IMR-90 (cell line): Measurements from ENCODE around the gene CT45A10. TPM values are rescaled to one million over a fixed set of nuclear protein-coding genes. Genes with fewer than 3 reads are reported as not detected.
"Not testable (repeated sequence)": the region's sequence is repeated elsewhere in the genome, so short reads cannot be mapped to it uniquely, and the experiment has no call there.

Experiments used
- ATAC-seq: fragments of 200-7000 bp; cut with Tn5 transposase; 2 replicates; pipeline ENCODE4 v1.9.1; 2020; ENCODE audit warnings: low read depth, mild to moderate bottlenecking, moderate library complexity
- BruUV-seq: library from RNA; stranded (reverse); fragments of 400-500 nt; replicated peaks from 2 replicates; lab custom pipeline; 2021; lab: Mats Ljungman, UMichigan
- CTCF ChIA-PET: fragments of 300-600 bp; formaldehyde crosslinking; extraction: SDS; loops from one replicate; lab custom pipeline; 2021; ENCODE audit warnings: antibody characterized with exemption; lab: Yijun Ruan, JAX
- POLR2A ChIA-PET: fragments of 300-600 bp; sonication (Branson Sonifier 250); formaldehyde crosslinking; loops from one replicate; lab custom pipeline; 2022; ENCODE audit warnings: antibody characterized with exemption; ENCODE audit not compliant: unreplicated experiment; lab: Charles Lee
- DNase-seq: peaks from one replicate; pipeline ENCODE4 v3.0.0; 2013
- H2AFZ ChIP-seq: replicated peaks from 2 replicates; pipeline ENCODE3; 2013; ENCODE audit warnings: low read length, mild to moderate bottlenecking; ENCODE audit not compliant: poor library complexity
- H2AK5ac ChIP-seq: 2 replicates; pipeline ENCODE4 v1.6.1; 2013; ENCODE audit warnings: low read depth, low read length, inconsistent platforms
- H2AK9ac ChIP-seq: replicated peaks from 2 replicates; pipeline ENCODE3; 2013; ENCODE audit warnings: mild to moderate bottlenecking, low read depth, low read length, moderate library complexity; ENCODE audit not compliant: poor library complexity
- H2BK120ac ChIP-seq: 2 replicates; pipeline ENCODE4 v1.6.1; 2013; ENCODE audit warnings: low read depth, low read length, inconsistent platforms
- H2BK15ac ChIP-seq: 3 replicates; pipeline ENCODE4 v1.6.1; 2013; ENCODE audit warnings: low read depth, low read length, inconsistent platforms
- H2BK20ac ChIP-seq: 2 replicates; pipeline ENCODE4 v1.6.1; 2013; ENCODE audit warnings: low read depth, mild to moderate bottlenecking, inconsistent platforms, low read length, moderate library complexity
- H2BK5ac ChIP-seq: 2 replicates; pipeline ENCODE4 v1.6.1; 2013; ENCODE audit warnings: mild to moderate bottlenecking, low read depth, low read length, inconsistent platforms; ENCODE audit not compliant: poor library complexity, severe bottlenecking
- H3K14ac ChIP-seq: replicated peaks from 2 replicates; pipeline ENCODE4 v1.6.1; 2013; ENCODE audit warnings: low read depth, low read length, inconsistent platforms
- H3K18ac ChIP-seq: 2 replicates; pipeline ENCODE4 v1.6.1; 2013; ENCODE audit warnings: low read depth, low read length, control low read depth
- H3K23ac ChIP-seq: 2 replicates; pipeline ENCODE4 v1.6.1; 2013; ENCODE audit warnings: low read depth, low read length, inconsistent platforms
- H3K27ac ChIP-seq: 2 replicates; pipeline ENCODE4 v1.5.1; 2013; ENCODE audit warnings: mild to moderate bottlenecking, control low read depth, low read length; ENCODE audit not compliant: insufficient read depth
- H3K27me3 ChIP-seq: 2 replicates; pipeline ENCODE4 v1.6.1; 2013; ENCODE audit warnings: low read length; ENCODE audit not compliant: control insufficient read depth, insufficient read depth
- H3K36me3 ChIP-seq: 2 replicates; pipeline ENCODE4 v1.6.1; 2013; ENCODE audit warnings: low read length, mixed read lengths; ENCODE audit not compliant: control insufficient read depth, insufficient read depth
- H3K4ac ChIP-seq: 2 replicates; pipeline ENCODE4 v1.6.1; 2013; ENCODE audit warnings: low read depth, low read length, inconsistent platforms
- H3K4me1 ChIP-seq: 2 replicates; pipeline ENCODE4 v1.6.1; 2013; ENCODE audit warnings: low read length, mixed read lengths; ENCODE audit not compliant: control insufficient read depth, insufficient read depth
- H3K4me2 ChIP-seq: 2 replicates; pipeline ENCODE4 v1.6.1; 2013; ENCODE audit warnings: low read depth, mild to moderate bottlenecking, control low read depth, low read length, moderate library complexity
- H3K4me3 ChIP-seq: 2 replicates; pipeline ENCODE4 v1.5.1; 2013; ENCODE audit warnings: low read depth, mild to moderate bottlenecking, control low read depth, low read length, moderate library complexity; ENCODE audit not compliant: insufficient read depth
- H3K56ac ChIP-seq: 2 replicates; pipeline ENCODE4 v1.6.1; 2013; ENCODE audit warnings: low read length, inconsistent platforms; ENCODE audit not compliant: insufficient read depth; ENCODE audit errors: extremely low read depth
- H3K79me1 ChIP-seq, 2 experiments: 2 replicates each; pipeline ENCODE4 v1.6.1; 2013; ENCODE audit warnings: low read length in 2 of 2, inconsistent platforms in 1 of 2, low read depth in 1 of 2
- H3K9ac ChIP-seq: 2 replicates; pipeline ENCODE4 v1.6.1; 2013; ENCODE audit warnings: low read depth, low read length, control low read depth
- H3K9me1 ChIP-seq: 2 replicates; pipeline ENCODE4 v1.6.1; 2013; ENCODE audit warnings: low read length, inconsistent platforms; ENCODE audit not compliant: insufficient read depth
- H3K9me3 ChIP-seq: 2 replicates; pipeline ENCODE4 v1.6.1; 2013; ENCODE audit warnings: low read length; ENCODE audit not compliant: control insufficient read depth, insufficient read depth
- H4K20me1 ChIP-seq: 2 replicates; pipeline ENCODE4 v1.6.1; 2013; ENCODE audit warnings: low read length, inconsistent platforms; ENCODE audit not compliant: insufficient read depth
- H4K5ac ChIP-seq: 2 replicates; pipeline ENCODE4 v1.6.1; 2013; ENCODE audit warnings: mild to moderate bottlenecking, low read depth, low read length, control low read depth
- H4K8ac ChIP-seq, 2 experiments: 2 replicates each; pipeline ENCODE4 v1.6.1; 2013; ENCODE audit warnings: low read depth in 2 of 2, low read length in 2 of 2, control low read depth in 1 of 2, inconsistent platforms in 1 of 2
- H4K91ac ChIP-seq: 2 replicates; pipeline ENCODE4 v1.6.1; 2013; ENCODE audit warnings: low read depth, low read length, inconsistent platforms; ENCODE audit not compliant: insufficient read depth
- BHLHE40 ChIP-seq: fragments of 150-350 bp; IDR thresholded peaks from 2 replicates; pipeline ENCODE4 v1.6.1; 2016; ENCODE audit warnings: mild to moderate bottlenecking, low read depth, low read length
- RFX5 ChIP-seq: IDR thresholded peaks from 2 replicates; pipeline ENCODE4 v1.8.0; 2012; ENCODE audit warnings: low read depth, mild to moderate bottlenecking, low read length, moderate library complexity
- WGBS, 2 experiments: methylation state at CpG; one replicate each; pipeline versions ENCODE4 v1.1.5 to v1.1.7; 2013; ENCODE audit warnings: missing lambda C conversion rate in 2 of 2; ENCODE audit not compliant: insufficient read length in 1 of 2; ENCODE audit errors: extremely low coverage in 2 of 2; 5-methylcytosine and 5-hydroxymethylcytosine counted together
- dilution Hi-C: fragments of 300-500 bp; cut with HindIII; formaldehyde crosslinking; loops from one replicate; pipeline ENCODE4 v1.14.3; 2018; ENCODE audit warnings: low sequenced_read_pairs; ENCODE audit not compliant: unreplicated experiment
- in situ Hi-C: fragments of 300-500 bp; cut with MboI; formaldehyde crosslinking; loops from 3 replicates; pipeline ENCODE4 v1.14.3; 2019; ENCODE audit warnings: low sequenced_read_pairs, inconsistent platforms, mixed read lengths
- intact Hi-C: fragments of 100-400 bp; cut with micrococcal nuclease; formaldehyde crosslinking; loops from 2 replicates; pipeline ENCODE4 v1.10.0; 2022
- polyA plus RNA-seq, 3 experiments: library from polyadenylated mRNA; depleted of rRNA; stranded (reverse); fragments of >200 nt; gene quantifications; 2 replicates each; pipeline ENCODE4 v1.2.3, GENCODE V29; 2012; ENCODE audit warnings: low replicate concordance in 1 of 3
- total RNA-seq: library from RNA; depleted of rRNA; stranded (reverse); fragments of >200 nt; gene quantifications from 2 replicates; pipeline ENCODE4 v1.2.3, GENCODE V29; 2012
- TF ChIP-seq, protein P1 (sequence below): conservative IDR thresholded peaks from 2 replicates; pipeline ENCODE4 v1.5.1; 2012; ENCODE audit warnings: mild to moderate bottlenecking, low read depth, low read length, improper control_type of control experiment

The CT45A10 gene
- total and polyA plus RNA-seq, 2 of the 4 experiments (the other 2 are of a cell fraction), result not detected

DNA sequence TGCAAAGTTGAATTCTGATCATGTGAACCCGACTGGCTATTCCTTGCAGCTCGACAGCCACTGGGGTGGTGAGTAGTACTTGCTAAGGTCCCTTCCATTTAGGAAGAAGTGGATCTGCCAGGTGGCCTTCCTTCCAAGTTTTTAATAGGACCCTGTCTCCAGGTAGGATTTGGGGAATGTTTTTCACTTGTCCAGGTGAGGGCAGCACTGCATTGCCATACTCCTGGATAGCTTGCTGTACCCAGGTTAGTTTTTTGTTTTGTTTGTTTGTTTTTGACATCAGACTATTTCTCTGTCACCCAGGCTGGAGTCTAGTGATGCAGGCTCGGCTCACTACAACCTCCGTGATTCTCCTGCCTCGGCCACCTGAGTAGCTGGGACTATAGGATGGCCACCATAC is 30.1 kb upstream of the CT45A10 start:
- no peak overlapping the region for H2BK5ac ChIP-seq
- H2AFZ ChIP-seq, result no peak overlapping the region
- 20% methylated on average over 1 of the region's 5 CpGs; no CpG with 5 or more reads in 1 of the 2 experiments for WGBS, 2 experiments
- DNase-seq (no peak), ATAC-seq (no peak)
- no peak overlapping the region for H4K91ac ChIP-seq
- no peak overlapping the region for H3K23ac ChIP-seq
- no TSS peak for BruUV-seq
- H2AK9ac ChIP-seq, result no peak overlapping the region
- H2AK5ac ChIP-seq, result no peak overlapping the region
- no peaks in the 10 kb centered on the region for H3K9me1 ChIP-seq
- no peak overlapping the region for H3K18ac ChIP-seq
- ChIA-PET POLR2A (no interaction called here), CTCF (no interaction called here)
- no peak overlapping the region for H2BK120ac ChIP-seq
- in situ Hi-C loops, result no loop called here
- no peak overlapping the region for H3K9ac ChIP-seq
- no peak overlapping the region for H2BK15ac ChIP-seq
- intact Hi-C loops, result no loop called here
- H3K4me2 ChIP-seq, result no peak overlapping the region
- no peak overlapping the region for H4K8ac ChIP-seq
- no peak overlapping the region for H3K56ac ChIP-seq
- no peaks in the 10 kb centered on the region for H3K27me3 ChIP-seq
- no peak overlapping the region for H3K4ac ChIP-seq
- dilution Hi-C loops, result no loop called here
- H4K5ac ChIP-seq, result no peak overlapping the region
- no peaks in the 10 kb centered on the region for H3K9me3 ChIP-seq
- H3K14ac ChIP-seq, result no peak overlapping the region
- no peaks in the 10 kb centered on the region for H3K4me1 ChIP-seq
- H3K4me3 ChIP-seq, result no peak overlapping the region
- H3K27ac ChIP-seq, result no peak overlapping the region
- no peaks in the 10 kb centered on the region for H3K36me3 ChIP-seq
- H4K20me1 ChIP-seq, result no peaks in the 10 kb centered on the region
- TF ChIP-seq, protein P1, sequence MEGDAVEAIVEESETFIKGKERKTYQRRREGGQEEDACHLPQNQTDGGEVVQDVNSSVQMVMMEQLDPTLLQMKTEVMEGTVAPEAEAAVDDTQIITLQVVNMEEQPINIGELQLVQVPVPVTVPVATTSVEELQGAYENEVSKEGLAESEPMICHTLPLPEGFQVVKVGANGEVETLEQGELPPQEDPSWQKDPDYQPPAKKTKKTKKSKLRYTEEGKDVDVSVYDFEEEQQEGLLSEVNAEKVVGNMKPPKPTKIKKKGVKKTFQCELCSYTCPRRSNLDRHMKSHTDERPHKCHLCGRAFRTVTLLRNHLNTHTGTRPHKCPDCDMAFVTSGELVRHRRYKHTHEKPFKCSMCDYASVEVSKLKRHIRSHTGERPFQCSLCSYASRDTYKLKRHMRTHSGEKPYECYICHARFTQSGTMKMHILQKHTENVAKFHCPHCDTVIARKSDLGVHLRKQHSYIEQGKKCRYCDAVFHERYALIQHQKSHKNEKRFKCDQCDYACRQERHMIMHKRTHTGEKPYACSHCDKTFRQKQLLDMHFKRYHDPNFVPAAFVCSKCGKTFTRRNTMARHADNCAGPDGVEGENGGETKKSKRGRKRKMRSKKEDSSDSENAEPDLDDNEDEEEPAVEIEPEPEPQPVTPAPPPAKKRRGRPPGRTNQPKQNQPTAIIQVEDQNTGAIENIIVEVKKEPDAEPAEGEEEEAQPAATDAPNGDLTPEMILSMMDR, result no peak
- TF ChIP-seq RFX5, result no peak
- no peak for TF ChIP-seq BHLHE40
- no peaks in the 10 kb centered on the region for H3K79me1 ChIP-seq
- H2BK20ac ChIP-seq, result no peak overlapping the region

- in situ Hi-C loops, result not testable (repeated sequence)
Observed at GRCh38 chrX:135920516-135920915, 27.3 kb upstream of the CT45A10 start.

More at GRCh38 chrX:135920516-135920915, 27.3 kb upstream of the CT45A10 start:
- H3K4me2 ChIP-seq, H3K79me1 ChIP-seq, H2BK5ac ChIP-seq, H2BK20ac ChIP-seq, DNase-seq, H3K36me3 ChIP-seq, H3K4me3 ChIP-seq, H4K20me1 ChIP-seq, POLR2A ChIA-PET, H3K27ac ChIP-seq, H3K18ac ChIP-seq, H4K91ac ChIP-seq, H3K23ac ChIP-seq, H2AK9ac ChIP-seq, H4K8ac ChIP-seq, H3K9ac ChIP-seq, H3K4ac ChIP-seq, H3K9me3 ChIP-seq, H3K14ac ChIP-seq, H4K5ac ChIP-seq, dilution Hi-C loops, H2AK5ac ChIP-seq, BruUV-seq, H3K4me1 ChIP-seq, H2BK120ac ChIP-seq, H2BK15ac ChIP-seq, H3K9me1 ChIP-seq, H3K56ac ChIP-seq, intact Hi-C loops, H3K27me3 ChIP-seq, H2AFZ ChIP-seq, ATAC-seq: not testable (repeated sequence)
- WGBS, 2 experiments, result no CpG with 5 or more reads among the region's 1 CpG
- CTCF ChIA-PET, result interaction anchor here (1.1 kb wide), 1 partner anchor 12 kb away, joined by 3 read pairs; no protein-coding TSS in a partner anchor
